ENCODE results near the gene BHLHE23. TPM values are rescaled to one million over a fixed set of nuclear protein-coding genes. Genes with fewer than 3 reads are reported as not detected.

Gene BHLHE23
- total and polyA plus RNA-seq, 5 donors, result not detected

DNA sequence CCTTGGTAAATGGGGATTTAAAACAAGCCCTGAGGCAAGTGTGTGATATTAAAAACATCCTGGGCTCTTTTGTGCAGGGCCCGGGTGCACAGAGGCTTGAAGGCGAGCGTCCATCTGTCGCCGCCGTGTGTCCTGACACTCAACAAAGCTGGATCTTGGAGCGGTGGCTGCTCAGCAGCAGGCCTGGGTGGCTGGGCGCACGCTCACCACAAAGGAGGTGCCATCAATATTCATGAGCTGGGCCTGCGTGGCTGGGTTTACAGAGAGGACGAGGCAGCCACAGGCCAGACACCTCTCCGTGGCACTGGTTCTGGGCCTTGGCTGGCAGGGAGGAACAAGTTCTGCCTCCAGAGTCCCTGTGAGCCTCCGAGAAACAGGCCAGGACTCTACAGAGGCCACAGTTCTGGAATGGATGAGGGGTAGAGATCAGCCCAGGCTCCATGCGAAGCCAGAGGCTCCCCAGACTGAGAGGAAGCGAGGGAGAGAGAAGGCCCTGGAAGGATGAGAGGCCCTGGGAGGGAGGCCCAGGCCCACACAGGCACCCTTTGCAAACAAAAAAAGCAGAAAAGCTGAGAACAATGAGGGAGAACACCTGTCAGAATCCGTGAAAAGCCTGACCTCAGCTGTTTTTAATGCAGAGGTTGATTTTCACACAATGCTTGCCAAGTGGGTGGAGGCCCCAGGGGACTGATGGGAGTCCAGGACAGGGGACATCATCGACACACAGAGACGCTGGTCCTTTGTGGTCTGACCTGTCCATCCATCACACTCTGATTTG lies 21.9 kb downstream of the BHLHE23 start:
- H3K27ac ChIP-seq (ENCODE audit: low read length), result no peak overlapping the region
- intact Hi-C loops (cut with DNase I), result no loop called here
- ATAC-seq (no peak), DNase-seq (no peak)
- no peaks in the 10 kb centered on the region for H3K4me1 ChIP-seq (ENCODE audit: control insufficient read depth, insufficient read depth, low read length)
- WGBS, result 77% methylated on average over 18 of the region's 18 CpGs
- H3K27me3 ChIP-seq (ENCODE audit: control insufficient read depth, insufficient read depth), result no peaks in the 10 kb centered on the region
- no peaks in the 10 kb centered on the region for H3K9me3 ChIP-seq (ENCODE audit: control insufficient read depth, low read length)
- H3K4me3 ChIP-seq (ENCODE audit: low read length), result no peak overlapping the region

DNA sequence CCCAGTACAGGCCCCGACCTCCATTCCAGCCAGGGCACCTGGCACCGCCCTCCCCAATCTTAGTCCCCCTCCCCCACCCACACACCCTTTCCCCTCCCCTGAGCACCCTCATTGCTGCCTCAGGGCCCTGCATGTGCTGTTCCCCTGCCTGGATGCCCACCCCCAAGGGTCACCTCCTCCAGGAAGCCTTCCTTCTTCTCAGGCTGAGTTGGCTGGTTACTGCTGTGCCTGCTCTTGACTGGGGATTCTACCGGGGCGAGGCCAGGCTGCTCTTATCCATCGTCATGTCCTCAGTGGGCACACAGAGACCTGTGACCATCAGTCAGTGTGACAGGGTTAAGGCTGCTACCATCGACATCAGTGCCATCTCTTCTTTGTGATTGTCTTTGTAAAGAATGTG lies 23.6 kb downstream of the BHLHE23 start:
- H3K4me1 ChIP-seq (ENCODE audit: control insufficient read depth, insufficient read depth, low read length), result no peaks in the 10 kb centered on the region
- 83% methylated on average over 6 of the region's 6 CpGs for WGBS
- H3K27me3 ChIP-seq (ENCODE audit: control insufficient read depth, insufficient read depth), result no peaks in the 10 kb centered on the region
- no peak for DNase-seq
- ATAC-seq, result no peak
- intact Hi-C loops (cut with DNase I), result no loop called here
- H3K4me3 ChIP-seq (ENCODE audit: low read length), result no peak overlapping the region
- H3K27ac ChIP-seq (ENCODE audit: low read length), result no peak overlapping the region
- H3K9me3 ChIP-seq (ENCODE audit: control insufficient read depth, low read length), result no peaks in the 10 kb centered on the region

DNA sequence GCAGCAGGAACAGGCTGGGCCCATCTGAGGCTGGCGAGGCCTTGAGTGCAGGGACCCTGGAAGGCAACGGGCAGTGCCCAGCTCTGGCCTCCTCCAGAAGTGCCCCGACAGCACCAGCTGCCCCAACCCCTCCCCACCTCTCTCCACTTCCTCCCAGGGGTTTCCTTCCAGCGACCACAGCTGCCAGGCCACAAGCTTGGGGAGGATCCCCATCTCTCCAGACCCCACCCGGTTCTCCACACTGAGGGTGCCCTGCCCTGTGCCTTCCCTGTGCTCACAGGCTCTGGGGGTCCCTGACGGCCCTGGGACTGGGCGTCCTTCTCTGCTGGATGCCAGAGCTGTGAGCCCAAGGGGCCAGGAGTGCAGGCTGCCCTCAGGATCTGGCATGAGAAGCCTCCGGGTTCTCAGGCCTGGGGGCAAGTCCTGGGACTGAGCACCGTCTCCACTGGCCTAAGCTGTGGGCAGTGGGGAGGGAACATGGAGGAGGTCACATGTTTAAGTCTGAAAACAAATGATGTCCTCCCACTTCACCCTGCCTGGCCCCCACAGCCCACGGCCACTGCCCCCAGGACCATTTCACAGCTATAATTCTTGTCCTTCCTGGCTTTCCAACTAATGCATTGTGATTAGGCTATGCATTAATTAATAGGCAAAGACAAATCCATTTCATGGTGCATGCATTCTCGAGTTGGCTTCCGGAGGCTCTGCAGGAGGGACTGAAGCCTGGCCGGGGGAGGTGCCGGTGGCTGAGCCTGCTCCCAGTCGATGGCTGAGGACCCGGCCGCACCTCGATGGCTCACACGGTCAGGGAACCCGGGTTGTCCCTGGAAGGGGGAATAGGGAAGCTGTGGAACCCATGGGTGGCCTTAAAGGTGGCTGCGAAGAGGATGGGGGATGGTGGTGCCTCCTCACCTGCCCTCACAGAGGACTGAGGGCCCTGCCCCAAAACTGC lies 24.4 kb downstream of the BHLHE23 start:
- DNase-seq, result no peak
- H3K4me1 ChIP-seq (ENCODE audit: control insufficient read depth, insufficient read depth, low read length), result no peaks in the 10 kb centered on the region
- H3K9me3 ChIP-seq (ENCODE audit: control insufficient read depth, low read length), result no peaks in the 10 kb centered on the region
- intact Hi-C loops (cut with DNase I), result no loop called here
- no peak for ATAC-seq
- H3K27me3 ChIP-seq (ENCODE audit: control insufficient read depth, insufficient read depth), result no peaks in the 10 kb centered on the region
- 62% methylated on average over 21 of the region's 21 CpGs for WGBS
- H3K27ac ChIP-seq (ENCODE audit: low read length), result no peak overlapping the region
- no peak overlapping the region for H3K4me3 ChIP-seq (ENCODE audit: low read length)

DNA sequence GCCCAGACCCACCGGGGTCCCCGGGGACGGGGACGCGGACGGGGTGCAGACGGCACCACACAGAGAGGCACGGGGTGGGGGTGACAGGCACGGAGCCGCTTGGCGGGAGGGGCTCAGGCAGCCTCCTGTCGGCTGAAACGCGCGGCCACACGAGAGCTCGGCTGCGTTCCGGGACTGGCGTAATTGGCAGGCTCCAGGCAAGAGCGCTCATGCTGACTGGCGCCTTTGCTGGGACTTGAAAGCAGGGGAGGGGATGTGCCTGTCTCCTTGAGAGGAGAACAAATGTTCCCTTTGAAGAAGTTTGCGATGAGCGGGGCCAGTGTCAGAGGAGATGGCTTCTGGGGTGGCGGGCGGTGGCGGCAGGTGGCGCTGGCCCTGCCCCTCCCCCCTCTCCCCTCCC lies 25.8 kb downstream of the BHLHE23 start:
- 30% methylated on average over 27 of the region's 28 CpGs for WGBS
- ATAC-seq (no peak), DNase-seq (no peak)
- no peak overlapping the region for H3K4me3 ChIP-seq (ENCODE audit: low read length)
- no peak overlapping the region for H3K27ac ChIP-seq (ENCODE audit: low read length)
- no peaks in the 10 kb centered on the region for H3K9me3 ChIP-seq (ENCODE audit: control insufficient read depth, low read length)
- no peaks in the 10 kb centered on the region for H3K27me3 ChIP-seq (ENCODE audit: control insufficient read depth, insufficient read depth)
- intact Hi-C loops (cut with DNase I), result no loop called here
- no peaks in the 10 kb centered on the region for H3K4me1 ChIP-seq (ENCODE audit: control insufficient read depth, insufficient read depth, low read length)

DNA sequence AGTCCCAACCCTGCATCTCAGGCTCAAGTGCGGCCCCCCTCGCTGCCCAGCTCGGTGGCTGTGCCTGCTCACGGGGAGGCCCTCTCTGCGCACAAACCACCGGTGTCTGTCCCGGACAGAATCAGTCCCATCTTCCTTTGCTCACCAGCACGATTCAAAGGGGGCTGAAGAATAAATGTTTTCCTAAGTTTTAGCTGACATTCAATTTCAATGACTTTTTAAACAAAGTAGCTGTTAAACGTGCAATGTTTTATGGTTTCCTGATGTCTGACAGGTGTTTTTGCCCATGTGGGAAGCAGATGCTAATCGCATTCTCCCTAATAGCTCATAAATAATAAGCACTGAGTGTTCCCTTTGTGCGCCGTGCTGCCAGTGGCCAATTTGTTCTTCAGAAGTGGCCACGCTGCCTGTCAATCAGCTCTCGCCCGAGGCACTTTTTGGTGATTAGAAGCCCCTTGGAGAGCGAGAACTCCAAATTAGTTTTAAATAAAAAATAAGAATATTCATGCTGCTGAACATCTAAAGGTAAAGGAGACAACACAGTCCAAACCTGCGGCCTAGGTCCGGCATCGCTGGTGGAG lies 26.3 kb downstream of the BHLHE23 start:
- ATAC-seq, result no peak
- no peaks in the 10 kb centered on the region for H3K9me3 ChIP-seq (ENCODE audit: control insufficient read depth, low read length)
- intact Hi-C loops (cut with DNase I), result no loop called here
- H3K27ac ChIP-seq (ENCODE audit: low read length), result no peak overlapping the region
- 63% methylated on average over 19 of the region's 19 CpGs for WGBS
- H3K4me3 ChIP-seq (ENCODE audit: low read length), result no peak overlapping the region
- H3K27me3 ChIP-seq (ENCODE audit: control insufficient read depth, insufficient read depth), result no peaks in the 10 kb centered on the region
- no peak for DNase-seq
- no peaks in the 10 kb centered on the region for H3K4me1 ChIP-seq (ENCODE audit: control insufficient read depth, insufficient read depth, low read length)

DNA sequence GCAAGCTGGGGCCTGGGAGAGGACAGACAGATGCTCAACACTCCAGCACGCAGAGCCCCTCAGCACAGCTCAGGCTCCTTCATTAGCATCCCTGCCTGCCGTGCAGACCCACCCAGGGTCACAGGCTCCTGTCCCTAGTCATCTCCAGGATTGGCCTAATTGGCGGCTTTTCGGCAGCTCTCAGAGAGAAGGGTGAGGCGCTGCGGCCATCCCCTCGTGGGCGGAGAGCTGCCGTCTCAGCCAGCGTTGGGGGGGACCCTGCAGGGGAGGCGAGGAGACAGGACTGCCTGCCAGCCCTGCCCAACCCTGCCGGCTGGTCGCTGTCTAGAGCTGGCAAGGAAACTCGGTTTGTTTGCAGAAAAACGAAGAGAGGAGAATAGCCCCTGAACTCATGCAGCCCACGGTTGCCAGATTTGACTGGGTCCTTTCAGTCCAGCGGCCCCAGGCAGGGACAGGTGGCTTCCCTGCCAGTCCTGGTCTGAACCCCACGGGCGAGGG lies 26.8 kb downstream of the BHLHE23 start:
- WGBS, result 25% methylated on average over 19 of the region's 19 CpGs
- H3K4me3 ChIP-seq (ENCODE audit: low read length), result no peak overlapping the region

DNA sequence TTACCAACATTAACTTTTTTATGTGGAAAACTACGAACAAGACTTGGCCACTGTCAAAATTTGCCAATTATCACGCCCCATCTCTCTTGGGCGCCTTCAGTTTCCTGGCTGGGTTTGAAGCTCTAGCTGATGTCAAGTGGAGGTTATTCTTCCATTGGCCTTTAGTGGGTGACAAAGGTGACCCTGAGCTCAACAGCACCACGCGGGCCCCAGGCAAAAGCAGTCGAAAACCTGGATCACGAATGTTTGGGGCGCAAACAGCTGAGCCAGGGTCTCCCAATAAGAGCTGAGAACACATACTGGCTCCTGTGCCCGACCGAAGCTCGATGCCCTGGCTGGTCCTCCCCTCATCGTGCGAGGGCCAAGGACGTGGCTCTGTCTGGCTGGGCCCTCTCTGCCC lies 27.5 kb downstream of the BHLHE23 start:
- WGBS, result 82% methylated on average over 14 of the region's 14 CpGs
- no peaks in the 10 kb centered on the region for H3K27me3 ChIP-seq (ENCODE audit: control insufficient read depth, insufficient read depth)

More for the DNA sequence above, 26.8 kb downstream of the BHLHE23 start:
- intact Hi-C loops (cut with DNase I), result no loop called here
- H3K4me1 ChIP-seq (ENCODE audit: control insufficient read depth, insufficient read depth, low read length), result no peaks in the 10 kb centered on the region
- no peaks in the 10 kb centered on the region for H3K27me3 ChIP-seq (ENCODE audit: control insufficient read depth, insufficient read depth)
- no peak overlapping the region for H3K27ac ChIP-seq (ENCODE audit: low read length)
- DNase-seq (no peak), ATAC-seq (no peak)
- H3K9me3 ChIP-seq (ENCODE audit: control insufficient read depth, low read length), result no peaks in the 10 kb centered on the region

DNA sequence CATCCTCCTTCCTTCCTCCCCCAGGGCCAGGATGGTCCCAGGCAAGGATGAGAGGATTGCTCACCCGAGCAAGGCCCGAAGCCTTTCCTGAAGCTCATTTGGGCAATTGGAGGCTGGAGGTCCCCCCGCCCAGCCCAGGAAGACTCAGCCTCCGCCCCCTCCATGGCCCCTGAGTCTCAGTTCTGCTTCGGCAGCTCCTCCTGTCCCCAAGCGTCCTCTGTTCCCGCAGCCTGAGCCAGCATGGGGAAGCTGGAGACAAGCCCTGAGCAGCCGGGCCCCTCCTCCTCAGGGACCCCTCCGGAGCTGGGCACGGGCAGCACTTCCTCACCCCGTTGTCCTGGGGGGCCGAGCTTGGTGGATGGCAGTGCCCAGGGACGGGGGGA lies 28.2 kb downstream of the BHLHE23 start:
- H3K4me3 ChIP-seq (ENCODE audit: low read length), result no peak overlapping the region
- no peaks in the 10 kb centered on the region for H3K27me3 ChIP-seq (ENCODE audit: control insufficient read depth, insufficient read depth)
- ATAC-seq, result no peak
- H3K9me3 ChIP-seq (ENCODE audit: control insufficient read depth, low read length), result no peaks in the 10 kb centered on the region
- H3K27ac ChIP-seq (ENCODE audit: low read length), result no peak overlapping the region
- intact Hi-C loops (cut with DNase I), result no loop called here
- 53% methylated on average over 13 of the region's 13 CpGs for WGBS
- H3K4me1 ChIP-seq (ENCODE audit: control insufficient read depth, insufficient read depth, low read length), result no peaks in the 10 kb centered on the region
- no peak for DNase-seq

More for the DNA sequence above, 27.5 kb downstream of the BHLHE23 start:
- ATAC-seq, result no peak
- intact Hi-C loops (cut with DNase I), result no loop called here
- no peak for DNase-seq
- H3K4me1 ChIP-seq (ENCODE audit: control insufficient read depth, insufficient read depth, low read length), result no peaks in the 10 kb centered on the region
- no peak overlapping the region for H3K27ac ChIP-seq (ENCODE audit: low read length)
- no peaks in the 10 kb centered on the region for H3K9me3 ChIP-seq (ENCODE audit: control insufficient read depth, low read length)
- no peak overlapping the region for H3K4me3 ChIP-seq (ENCODE audit: low read length)

DNA sequence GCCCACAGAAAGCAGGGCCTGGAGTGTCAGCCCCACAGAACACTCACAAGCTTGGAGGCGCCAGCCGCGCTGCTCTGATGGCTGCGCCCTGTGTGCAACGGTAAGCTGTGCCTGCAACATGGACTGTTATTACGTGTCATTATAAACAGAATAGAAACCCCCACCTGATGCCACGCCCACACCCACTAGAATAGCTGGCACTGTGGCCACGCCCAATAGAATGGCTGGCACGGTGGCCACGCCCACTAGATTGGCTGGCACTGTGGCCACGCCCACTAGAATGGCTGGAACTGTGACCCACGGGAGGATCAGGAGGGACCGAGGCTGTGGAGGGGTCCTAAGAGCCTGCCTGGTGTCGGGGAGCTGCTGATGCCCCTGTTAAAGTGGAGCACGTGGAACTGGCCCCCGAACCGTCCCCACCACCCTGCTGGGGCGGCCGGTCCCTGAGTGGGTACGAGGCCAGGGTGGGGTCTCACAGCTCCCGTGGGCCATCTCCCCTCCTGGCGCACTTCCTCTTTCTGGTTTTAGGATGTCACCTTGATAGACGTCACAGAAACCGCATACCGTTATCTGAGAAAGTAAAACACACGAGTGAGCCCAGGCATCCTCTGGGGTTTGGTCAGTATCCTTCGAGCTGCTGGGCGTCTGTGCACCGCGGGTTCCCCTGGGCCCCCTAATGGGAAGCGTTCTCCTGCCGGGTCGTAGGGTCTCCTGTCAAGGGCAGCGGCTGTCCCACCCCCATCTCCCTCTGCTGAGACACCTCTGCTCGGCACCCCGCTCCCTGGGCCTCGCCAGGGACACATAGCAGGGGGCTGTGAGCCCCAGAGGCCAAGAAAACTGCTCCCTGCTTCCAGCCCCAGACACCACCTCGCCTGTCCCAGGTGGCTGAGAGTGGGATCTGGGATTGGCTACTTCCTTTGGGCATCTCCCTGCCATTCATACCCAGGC lies 28.9 kb downstream of the BHLHE23 start:
- DNase-seq, result no peak
- intact Hi-C loops (cut with DNase I), result no loop called here
- Histone ChIP-seq H3K27me3 (ENCODE audit: control insufficient read depth, insufficient read depth) (no peaks in the 10 kb centered on the region), H3K4me1 (ENCODE audit: control insufficient read depth, insufficient read depth, low read length) (no peaks in the 10 kb centered on the region), H3K27ac (ENCODE audit: low read length) (no peak overlapping the region), H3K4me3 (ENCODE audit: low read length) (no peak overlapping the region), H3K9me3 (ENCODE audit: control insufficient read depth, low read length) (no peaks in the 10 kb centered on the region)
- 67% methylated on average over 38 of the region's 38 CpGs for WGBS
- ATAC-seq, result no peak

DNA sequence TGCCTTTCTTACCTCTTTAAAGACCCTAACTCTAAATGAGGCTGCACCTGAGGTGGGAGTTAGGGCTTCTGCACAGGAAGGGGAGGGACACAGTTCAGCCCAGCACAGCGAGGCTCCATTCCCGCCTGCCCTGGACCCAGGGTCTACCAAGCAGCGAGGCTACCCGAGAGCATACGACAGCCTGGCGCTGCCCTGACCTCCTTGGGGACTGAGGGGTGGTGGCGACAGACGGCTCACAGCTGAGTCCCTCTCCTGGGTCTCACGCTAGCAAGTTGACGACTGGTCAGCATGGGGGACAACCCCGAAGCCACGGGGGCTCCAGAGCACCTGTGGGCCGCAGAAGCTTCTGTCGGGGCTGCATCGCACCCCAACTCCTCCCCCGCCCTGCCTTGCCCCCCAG lies 29.9 kb downstream of the BHLHE23 start:
- WGBS, result 76% methylated on average over 16 of the region's 16 CpGs
- Histone ChIP-seq H3K9me3 (ENCODE audit: control insufficient read depth, low read length) (no peaks in the 10 kb centered on the region), H3K27me3 (ENCODE audit: control insufficient read depth, insufficient read depth) (no peaks in the 10 kb centered on the region), H3K4me3 (ENCODE audit: low read length) (no peak overlapping the region), H3K27ac (ENCODE audit: low read length) (no peak overlapping the region), H3K4me1 (ENCODE audit: control insufficient read depth, insufficient read depth, low read length) (no peaks in the 10 kb centered on the region)
- intact Hi-C loops (cut with DNase I), result no loop called here
- DNase-seq, result no peak
- no peak for ATAC-seq

Data from right cardiac atrium (tissue), 5 donors.